Mesothelial cell of epicardium (in vitro differentiated cells): ENCODE results near the gene RNF14. TPM values are rescaled to one million over a fixed set of nuclear protein-coding genes. Genes with fewer than 3 reads are reported as not detected.

Source experiments
- DNase-seq, 2 experiments: peaks; one replicate each; pipeline ENCODE4 v3.0.0; 2021; ENCODE audit warnings: low spot score in 2 of 2; ENCODE audit not compliant: unreplicated experiment in 2 of 2
- H3K27ac Mint-ChIP-seq: 2 replicates; pipeline ENCODE4 v1.8.0; 2021; ENCODE audit warnings: mixed read lengths
- H3K27me3 Mint-ChIP-seq: 2 replicates; pipeline ENCODE4 v1.8.0; 2021; ENCODE audit warnings: low read depth, mixed read lengths
- H3K36me3 Mint-ChIP-seq: 2 replicates; pipeline ENCODE4 v1.8.0; 2021; ENCODE audit warnings: mixed read lengths
- H3K4me1 Mint-ChIP-seq: 2 replicates; pipeline ENCODE4 v1.8.0; 2021; ENCODE audit warnings: mixed read lengths
- H3K4me3 Mint-ChIP-seq: 2 replicates; pipeline ENCODE4 v1.8.0; 2021; ENCODE audit warnings: mild to moderate bottlenecking, moderate library complexity, mixed read lengths
- H3K9me3 Mint-ChIP-seq: 2 replicates; pipeline ENCODE4 v1.8.0; 2021; ENCODE audit warnings: mixed read lengths
- total RNA-seq: library from RNA; stranded (reverse); gene quantifications from 3 replicates; pipeline ENCODE4 v1.2.1, GENCODE V29; 2021
- TF ChIP-seq, protein P1 (sequence below): fragments of 200-600 bp; sonication (generic); IDR thresholded peaks from one replicate; pipeline ENCODE4 v1.5.0; 2021; ENCODE audit warnings: antibody characterized with exemption; ENCODE audit not compliant: unreplicated experiment

RNF14 gene
- total RNA-seq, 1 donor from 2014 or later = 34.0 TPM

GRCh38 chr5:141926434-141926833 lies 42.5 kb upstream of the RNF14 start:
- no peak for DNase-seq
- peaks cover 12% of the 10 kb centered on the region for H3K4me1 Mint-ChIP-seq
- H3K27ac Mint-ChIP-seq = no peak overlapping the region
- no peak overlapping the region for H3K4me3 Mint-ChIP-seq
- peaks cover 41% of the 10 kb centered on the region for H3K36me3 Mint-ChIP-seq
- H3K27me3 Mint-ChIP-seq = no peaks in the 10 kb centered on the region
- no peaks in the 10 kb centered on the region for H3K9me3 Mint-ChIP-seq
- TF ChIP-seq, protein P1, sequence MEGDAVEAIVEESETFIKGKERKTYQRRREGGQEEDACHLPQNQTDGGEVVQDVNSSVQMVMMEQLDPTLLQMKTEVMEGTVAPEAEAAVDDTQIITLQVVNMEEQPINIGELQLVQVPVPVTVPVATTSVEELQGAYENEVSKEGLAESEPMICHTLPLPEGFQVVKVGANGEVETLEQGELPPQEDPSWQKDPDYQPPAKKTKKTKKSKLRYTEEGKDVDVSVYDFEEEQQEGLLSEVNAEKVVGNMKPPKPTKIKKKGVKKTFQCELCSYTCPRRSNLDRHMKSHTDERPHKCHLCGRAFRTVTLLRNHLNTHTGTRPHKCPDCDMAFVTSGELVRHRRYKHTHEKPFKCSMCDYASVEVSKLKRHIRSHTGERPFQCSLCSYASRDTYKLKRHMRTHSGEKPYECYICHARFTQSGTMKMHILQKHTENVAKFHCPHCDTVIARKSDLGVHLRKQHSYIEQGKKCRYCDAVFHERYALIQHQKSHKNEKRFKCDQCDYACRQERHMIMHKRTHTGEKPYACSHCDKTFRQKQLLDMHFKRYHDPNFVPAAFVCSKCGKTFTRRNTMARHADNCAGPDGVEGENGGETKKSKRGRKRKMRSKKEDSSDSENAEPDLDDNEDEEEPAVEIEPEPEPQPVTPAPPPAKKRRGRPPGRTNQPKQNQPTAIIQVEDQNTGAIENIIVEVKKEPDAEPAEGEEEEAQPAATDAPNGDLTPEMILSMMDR = no peak

DNA sequence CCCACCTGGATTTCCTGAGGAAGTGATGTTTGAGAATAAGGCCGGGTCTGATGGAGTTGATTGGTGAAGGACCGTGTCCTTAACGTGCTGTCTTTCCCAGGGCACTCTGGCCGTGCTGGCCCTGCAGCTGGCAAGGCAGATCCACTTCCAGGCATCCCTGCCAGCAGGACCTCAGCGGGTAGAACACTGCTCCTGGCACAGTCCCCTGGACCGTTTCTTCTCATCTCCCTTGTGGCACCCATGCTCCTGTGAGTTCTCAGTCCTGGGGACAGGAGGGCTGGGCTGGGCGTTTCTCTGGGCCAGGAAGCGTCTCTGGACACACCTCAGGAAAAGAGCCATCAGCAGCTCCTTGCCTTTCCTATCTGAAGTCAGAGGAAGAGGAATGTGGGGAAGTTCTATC lies 40.9 kb upstream of the RNF14 start:
- TF ChIP-seq, protein P1 = no peak
- no peak for DNase-seq
- H3K36me3 Mint-ChIP-seq = peaks cover 49% of the 10 kb centered on the region
- H3K9me3 Mint-ChIP-seq = no peaks in the 10 kb centered on the region
- H3K4me3 Mint-ChIP-seq = no peak overlapping the region
- no peaks in the 10 kb centered on the region for H3K27me3 Mint-ChIP-seq
- H3K4me1 Mint-ChIP-seq = peaks cover 7% of the 10 kb centered on the region
- H3K27ac Mint-ChIP-seq = no peak overlapping the region

GRCh38 chr5:141929398-141930058 lies 39.4 kb upstream of the RNF14 start:
- Mint-ChIP-seq H3K36me3 (peaks cover 49% of the 10 kb centered on the region), H3K9me3 (no peaks in the 10 kb centered on the region), H3K4me3 (no peak overlapping the region), H3K27ac (no peak overlapping the region), H3K4me1 (peaks cover 4% of the 10 kb centered on the region), H3K27me3 (no peaks in the 10 kb centered on the region)
- no peak for DNase-seq
- TF ChIP-seq, protein P1 = no peak

- TF ChIP-seq, protein P1 = no peak
- no peaks in the 10 kb centered on the region for H3K9me3 Mint-ChIP-seq
- peaks cover 47% of the 10 kb centered on the region for H3K36me3 Mint-ChIP-seq
Measured at GRCh38 chr5:141931694-141932093, 37.2 kb upstream of the RNF14 start.

DNA sequence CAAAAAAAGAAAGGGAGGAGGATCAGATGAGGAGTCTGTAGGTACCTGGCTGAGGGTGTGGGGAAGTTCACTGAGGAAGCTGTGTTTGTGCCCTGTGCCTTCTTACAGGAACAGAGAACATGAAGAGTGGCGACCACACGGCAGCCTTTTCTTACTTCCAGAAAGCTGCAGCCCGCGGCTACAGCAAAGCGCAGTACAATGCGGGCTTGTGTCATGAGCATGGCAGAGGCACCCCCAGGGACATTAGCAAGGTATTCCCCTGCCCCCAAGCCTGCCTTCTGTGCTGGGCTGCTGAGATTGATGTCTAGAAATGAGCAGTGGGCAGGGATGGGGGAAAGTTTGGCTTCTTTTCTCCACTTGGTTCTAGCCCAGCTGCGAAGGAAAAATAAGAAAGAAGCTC lies 35.8 kb upstream of the RNF14 start:
- H3K4me3 Mint-ChIP-seq = no peak overlapping the region

More at GRCh38 chr5:141931694-141932093, 37.2 kb upstream of the RNF14 start:
- H3K27me3 Mint-ChIP-seq = no peaks in the 10 kb centered on the region
- no peak overlapping the region for H3K4me3 Mint-ChIP-seq
- no peak overlapping the region for H3K27ac Mint-ChIP-seq
- peaks cover 2% of the 10 kb centered on the region for H3K4me1 Mint-ChIP-seq
- DNase-seq = no peak

More for the DNA sequence above, 35.8 kb upstream of the RNF14 start:
- Mint-ChIP-seq H3K27me3 (no peaks in the 10 kb centered on the region), H3K27ac (no peak overlapping the region), H3K9me3 (no peaks in the 10 kb centered on the region), H3K36me3 (peaks cover 36% of the 10 kb centered on the region), H3K4me1 (peaks cover 2% of the 10 kb centered on the region)
- TF ChIP-seq, protein P1 = no peak
- DNase-seq = no peak
